Forelimb muscle (tissue), 1 donor: ENCODE data around the gene OR9Q1. TPM values are rescaled to one million over a fixed set of nuclear protein-coding genes. Genes with fewer than 3 reads are reported as not detected.

ENCODE experiments used
- polyA plus RNA-seq: library from polyadenylated mRNA; unstranded; fragments of 120-200 nt; gene quantifications from one replicate; pipeline ENCODE4 v1.2.1, GENCODE V29; 2013; ENCODE audit not compliant: insufficient read length

OR9Q1 gene
- polyA plus RNA-seq, 1 donor = not detected

Other genes with a start within 250 kb of the OR9Q1 start
- not detected for gene OR6Q1, start 7.1 kb downstream of the OR9Q1 start, polyA plus RNA-seq
- not detected for gene OR9I1, start 101.6 kb downstream of the OR9Q1 start, polyA plus RNA-seq
- gene OR9Q2, start 165.2 kb downstream of the OR9Q1 start, polyA plus RNA-seq = not detected
- not detected for gene OR1S2, start 180.3 kb downstream of the OR9Q1 start, polyA plus RNA-seq
- not detected for gene OR1S1, start 188.8 kb downstream of the OR9Q1 start, polyA plus RNA-seq
- gene OR10Q1, start 205.0 kb downstream of the OR9Q1 start, polyA plus RNA-seq = not detected
- gene OR10W1, start 244.4 kb downstream of the OR9Q1 start, polyA plus RNA-seq = not detected